ENCODE measurements around the gene ITGA3. TPM values are rescaled to one million over a fixed set of nuclear protein-coding genes. Genes with fewer than 3 reads are reported as not detected.
A peak's percentile ranks its signal among the peaks of the same experiment; 100 is the strongest.

ITGA3 gene
- total RNA-seq, 5 donors from 2014 or later (not counting 1 experiment from before 2014, with no cell fraction given) = 8.5 to 20.0 (median 14.8) TPM

DNA sequence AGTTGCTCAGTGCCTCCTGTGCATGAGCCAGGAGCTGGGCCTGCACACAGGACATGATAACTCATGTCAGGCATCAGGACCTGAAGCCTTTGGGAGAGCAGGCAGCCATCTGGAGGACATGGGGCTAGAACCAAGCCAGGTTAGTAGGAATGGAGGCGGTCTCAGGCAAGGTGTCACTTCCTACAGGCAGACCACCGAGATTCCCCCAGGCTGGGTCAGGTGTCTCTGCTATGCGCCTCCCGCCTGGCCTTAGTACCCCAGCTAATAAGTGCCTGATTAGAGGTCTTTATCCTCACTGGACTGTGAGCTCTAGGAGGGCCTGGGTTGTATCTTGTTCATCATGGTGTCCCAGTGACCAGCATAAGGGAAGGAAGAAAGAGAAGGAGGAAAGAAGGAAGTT is 58.5 kb downstream of the ITGA3 start:
- no peaks in the 10 kb centered on the region for H3K36me3 Mint-ChIP-seq
- H3K4me1 Mint-ChIP-seq = peaks cover 8 to 14% (median 10%) of the 10 kb centered on the region in 3 donors
- H3K4me3 ChIP-seq (ENCODE audit: control insufficient read depth in 1 of 2, extremely low read depth in 1 of 2, low read length in 1 of 2) = no peak overlapping the region
- peaks cover 0 to 12% of the 10 kb centered on the region in 2 experiments for H3K4me1 ChIP-seq (ENCODE audit: control insufficient read depth in 1 of 2, extremely low read depth in 1 of 2, insufficient read depth in 2 of 2, low read length in 2 of 2)
- no peak overlapping the region for H3K27ac Mint-ChIP-seq
- DNase-seq (no peak), ATAC-seq (replicated peaks in 1 of 4) (no peak)
- ChIA-PET POLR2A (interaction anchor here in 1 of 2 donors (0.6 kb wide), 1 partner anchor 11 kb away, joined by 3 read pairs; no protein-coding TSS in a partner anchor), CTCF (interaction anchor here (0.5 to 3.8 kb wide), 5 partner anchors 32 to 450 kb away, joined by 3 to 11 read pairs (median 3); no protein-coding TSS in a partner anchor)
- H3K4me3 Mint-ChIP-seq = no peak overlapping the region
- H3K36me3 ChIP-seq (ENCODE audit: control insufficient read depth in 2 of 2, extremely low read depth in 1 of 2, insufficient read depth in 1 of 2, low read length in 1 of 2) = peaks cover 0 to 6% of the 10 kb centered on the region in 2 donors
- no peaks in the 10 kb centered on the region for H3K9me3 ChIP-seq
- peaks cover 0 to 54% of the 10 kb centered on the region in 2 experiments for H3K27me3 ChIP-seq (replicated peaks in 1 of 2; ENCODE audit: control insufficient read depth in 2 of 2, extremely low read depth in 1 of 2, insufficient read depth in 2 of 2, low read length in 1 of 2)
- no peak overlapping the region for H3K27ac ChIP-seq (ENCODE audit: low read length)
- peaks cover 18 to 37% of the 10 kb centered on the region in 2 donors for H3K27me3 Mint-ChIP-seq
- 64% methylated on average over 2 of the region's 4 CpGs for WGBS (ENCODE audit: insufficient coverage)
- no peaks in the 10 kb centered on the region for H3K9me3 Mint-ChIP-seq

DNA sequence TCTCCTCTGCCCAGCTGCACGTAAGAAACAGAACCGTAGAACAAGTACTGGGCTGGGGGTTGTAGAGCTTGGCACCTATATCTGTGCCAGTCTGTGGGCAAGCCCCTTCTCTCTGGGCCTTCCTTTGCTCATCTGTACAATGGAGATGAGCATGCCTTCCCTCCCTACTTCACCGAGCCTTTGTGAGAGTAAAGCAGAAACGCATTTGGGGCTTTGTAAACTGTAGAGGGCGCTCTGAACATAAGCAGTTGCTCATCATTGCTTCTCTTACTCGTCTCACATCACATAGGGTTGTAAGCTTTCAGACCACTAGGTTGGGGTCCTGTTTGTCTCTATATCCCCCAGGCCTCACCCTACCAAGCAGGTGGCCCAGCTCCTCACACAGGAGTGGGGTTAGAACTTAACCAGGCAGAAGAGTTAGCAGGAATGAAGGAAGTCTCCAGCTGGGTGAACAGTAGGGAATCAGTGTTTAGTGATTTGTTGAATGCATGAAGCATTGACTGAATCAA is 59.0 kb downstream of the ITGA3 start:
- H3K9me3 ChIP-seq = no peaks in the 10 kb centered on the region
- peaks cover 0 to 54% of the 10 kb centered on the region in 2 experiments for H3K27me3 ChIP-seq (replicated peaks in 1 of 2; ENCODE audit: control insufficient read depth in 2 of 2, extremely low read depth in 1 of 2, insufficient read depth in 2 of 2, low read length in 1 of 2)
- H3K4me3 ChIP-seq (ENCODE audit: control insufficient read depth in 1 of 2, extremely low read depth in 1 of 2, low read length in 1 of 2) = no peak overlapping the region
- H3K4me1 ChIP-seq (ENCODE audit: control insufficient read depth in 1 of 2, extremely low read depth in 1 of 2, insufficient read depth in 2 of 2, low read length in 2 of 2) = peaks cover 0 to 12% of the 10 kb centered on the region in 2 experiments
- peak overlapping the region in 1 of 3 donors; percentile 48 for H3K4me3 Mint-ChIP-seq
- DNase-seq (peak in 17 of 35 experiments; percentile 19 to 65 (median 30)), ATAC-seq (replicated peaks in 1 of 4) (peak in 1 of 4 experiments; percentile 36)
- no CpG with 5 or more reads among the region's 6 CpGs for WGBS (ENCODE audit: insufficient coverage)
- H3K9me3 Mint-ChIP-seq = no peaks in the 10 kb centered on the region
- peaks cover 8 to 14% (median 10%) of the 10 kb centered on the region in 3 donors for H3K4me1 Mint-ChIP-seq
- H3K27ac ChIP-seq (ENCODE audit: low read length) = no peak overlapping the region
- POLR2A ChIA-PET = interaction anchor here (0.6 to 0.7 kb wide), 2 partner anchors 10 to 11 kb away, joined by 3 read pairs; no protein-coding TSS in a partner anchor
- no peaks in the 10 kb centered on the region for H3K36me3 Mint-ChIP-seq
- CTCF ChIA-PET = interaction anchor here in 1 of 2 donors (0.5 to 3.8 kb wide), 4 partner anchors 31 to 451 kb away, joined by 3 to 11 read pairs (median 3); no protein-coding TSS in a partner anchor
- H3K27me3 Mint-ChIP-seq = peaks cover 23 to 42% of the 10 kb centered on the region in 2 donors
- no peak overlapping the region for H3K27ac Mint-ChIP-seq
- peaks cover 0 to 1% of the 10 kb centered on the region in 2 donors for H3K36me3 ChIP-seq (ENCODE audit: control insufficient read depth in 2 of 2, extremely low read depth in 1 of 2, insufficient read depth in 1 of 2, low read length in 1 of 2)

DNA sequence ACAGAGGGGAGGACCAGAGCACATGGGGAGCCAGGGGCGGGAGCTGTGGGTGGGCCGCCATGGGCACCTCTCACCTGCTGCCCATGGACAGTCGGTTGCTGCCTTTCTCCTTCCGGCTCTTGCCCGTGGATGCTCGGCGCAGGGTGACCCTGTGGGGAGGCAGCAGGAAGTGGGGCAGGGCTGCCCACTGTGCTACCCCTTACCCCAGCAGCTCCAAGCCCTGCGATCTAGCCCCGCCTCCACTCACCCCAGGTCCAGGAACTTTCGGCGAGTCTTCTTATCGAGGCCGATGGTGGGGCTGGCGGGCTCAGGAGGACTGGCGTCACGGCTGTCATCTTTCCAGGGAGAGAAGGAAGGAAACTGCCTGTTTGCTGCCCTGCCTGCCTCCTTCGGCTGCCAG is 59.8 kb downstream of the ITGA3 start:
- ATAC-seq (replicated peaks in 1 of 4) = no peak
- no peak overlapping the region for H3K27ac Mint-ChIP-seq
- 90% methylated on average over 2 of the region's 17 CpGs for WGBS (ENCODE audit: insufficient coverage)
- Histone ChIP-seq H3K36me3 (ENCODE audit: control insufficient read depth in 2 of 2, extremely low read depth in 1 of 2, insufficient read depth in 1 of 2, low read length in 1 of 2) (no peaks in the 10 kb centered on the region), H3K9me3 (no peaks in the 10 kb centered on the region), H3K27me3 (replicated peaks in 1 of 2; ENCODE audit: control insufficient read depth in 2 of 2, extremely low read depth in 1 of 2, insufficient read depth in 2 of 2, low read length in 1 of 2) (peaks cover 0 to 54% of the 10 kb centered on the region in 2 experiments), H3K4me3 (ENCODE audit: control insufficient read depth in 1 of 2, extremely low read depth in 1 of 2, low read length in 1 of 2) (no peak overlapping the region), H3K4me1 (ENCODE audit: control insufficient read depth in 1 of 2, extremely low read depth in 1 of 2, insufficient read depth in 2 of 2, low read length in 2 of 2) (peaks cover 0 to 12% of the 10 kb centered on the region in 2 experiments), H3K27ac (ENCODE audit: low read length) (no peak overlapping the region)
- peaks cover 25 to 44% of the 10 kb centered on the region in 2 donors for H3K27me3 Mint-ChIP-seq
- H3K9me3 Mint-ChIP-seq = no peaks in the 10 kb centered on the region
- CTCF ChIA-PET = interaction anchor here in 1 of 2 donors (3.8 kb wide), 1 partner anchor 46 kb away, joined by 11 read pairs; no protein-coding TSS in a partner anchor
- POLR2A ChIA-PET = interaction anchor here in 1 of 2 donors (0.7 kb wide), 1 partner anchor 10 kb away, joined by 3 read pairs; no protein-coding TSS in a partner anchor
- no peak for DNase-seq
- H3K36me3 Mint-ChIP-seq = no peaks in the 10 kb centered on the region
- H3K4me1 Mint-ChIP-seq = peaks cover 8 to 14% (median 10%) of the 10 kb centered on the region in 3 donors
- H3K4me3 Mint-ChIP-seq = peak overlapping the region in 1 of 3 donors; percentile 69

DNA sequence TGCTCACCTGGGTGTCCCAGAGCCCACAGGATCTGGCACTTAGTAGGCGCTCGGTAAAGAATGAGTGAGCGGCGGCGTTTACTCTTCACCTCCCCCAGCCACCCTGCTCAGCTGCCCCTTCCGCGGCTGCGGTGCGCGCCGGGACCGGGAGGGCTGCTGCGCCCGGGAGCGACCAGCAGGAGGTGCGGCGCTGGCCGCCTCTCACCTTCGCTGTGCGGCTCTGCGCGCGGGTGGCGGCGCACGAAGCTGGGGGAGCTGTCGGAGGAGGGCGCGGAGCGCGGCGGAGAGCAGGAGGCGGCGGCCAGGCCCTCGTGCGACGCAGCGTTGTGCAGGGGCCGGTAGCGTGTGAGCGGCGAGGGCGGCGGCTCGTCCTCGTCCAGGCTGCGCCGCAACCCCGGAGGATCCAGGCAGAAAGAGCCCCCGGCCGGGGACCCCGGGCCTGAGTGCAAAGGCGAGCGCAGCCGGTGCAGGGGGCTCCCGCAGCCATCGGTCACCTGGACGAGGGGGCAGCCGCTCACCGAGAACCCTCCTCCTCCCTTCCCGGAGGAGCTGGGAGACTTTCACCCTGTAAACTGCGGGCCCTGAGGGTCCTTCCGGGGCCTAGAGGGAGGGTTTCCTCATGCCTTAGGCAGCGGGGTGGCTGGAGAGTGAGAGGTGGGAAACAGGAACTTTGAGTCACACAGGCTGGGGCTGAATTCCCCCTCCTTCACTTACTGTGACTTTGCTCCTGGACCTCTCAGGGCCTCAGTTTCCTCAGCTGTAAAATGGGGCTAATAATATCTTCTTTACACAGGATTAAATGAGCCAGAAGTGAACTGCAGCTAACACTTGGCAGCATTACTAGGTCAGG is 61.5 kb downstream of the ITGA3 start:
- Histone ChIP-seq H3K36me3 (ENCODE audit: control insufficient read depth in 2 of 2, extremely low read depth in 1 of 2, insufficient read depth in 1 of 2, low read length in 1 of 2) (no peaks in the 10 kb centered on the region), H3K4me3 (ENCODE audit: control insufficient read depth in 1 of 2, extremely low read depth in 1 of 2, low read length in 1 of 2) (peak overlapping the region in 1 of 2 donors; percentile 50), H3K27ac (ENCODE audit: low read length) (no peak overlapping the region), H3K4me1 (ENCODE audit: control insufficient read depth in 1 of 2, extremely low read depth in 1 of 2, insufficient read depth in 2 of 2, low read length in 2 of 2) (peaks cover 0 to 12% of the 10 kb centered on the region in 2 experiments), H3K9me3 (no peaks in the 10 kb centered on the region), H3K27me3 (replicated peaks in 1 of 2; ENCODE audit: control insufficient read depth in 2 of 2, extremely low read depth in 1 of 2, insufficient read depth in 2 of 2, low read length in 1 of 2) (peaks cover 0 to 54% of the 10 kb centered on the region in 2 experiments)
- Mint-ChIP-seq H3K36me3 (no peaks in the 10 kb centered on the region), H3K27me3 (peaks cover 39 to 44% of the 10 kb centered on the region in 2 donors), H3K4me1 (peaks cover 8 to 14% (median 10%) of the 10 kb centered on the region in 3 donors), H3K27ac (peak overlapping the region in 1 of 2 donors; percentile 15), H3K9me3 (no peaks in the 10 kb centered on the region), H3K4me3 (peak overlapping the region in 2 of 3 donors; percentile 54 to 69)
- CTCF ChIA-PET = interaction anchor here (0.5 to 3.8 kb wide), 7 partner anchors 13 to 278 kb away, joined by 3 to 14 read pairs (median 4); partner anchors contain the start of genes PDK2 (in 1 of the 2) and SAMD14 (in 1 of the 2)
- peak in 34 of 35 experiments; percentile 29 to 79 (median 51) for DNase-seq
- peak; percentile 91 to 97 (median 95) for ATAC-seq (replicated peaks in 1 of 4)
- POLR2A ChIA-PET = no interaction called here
- WGBS (ENCODE audit: insufficient coverage) = under 1% methylated on average over 48 of the region's 64 CpGs

DNA sequence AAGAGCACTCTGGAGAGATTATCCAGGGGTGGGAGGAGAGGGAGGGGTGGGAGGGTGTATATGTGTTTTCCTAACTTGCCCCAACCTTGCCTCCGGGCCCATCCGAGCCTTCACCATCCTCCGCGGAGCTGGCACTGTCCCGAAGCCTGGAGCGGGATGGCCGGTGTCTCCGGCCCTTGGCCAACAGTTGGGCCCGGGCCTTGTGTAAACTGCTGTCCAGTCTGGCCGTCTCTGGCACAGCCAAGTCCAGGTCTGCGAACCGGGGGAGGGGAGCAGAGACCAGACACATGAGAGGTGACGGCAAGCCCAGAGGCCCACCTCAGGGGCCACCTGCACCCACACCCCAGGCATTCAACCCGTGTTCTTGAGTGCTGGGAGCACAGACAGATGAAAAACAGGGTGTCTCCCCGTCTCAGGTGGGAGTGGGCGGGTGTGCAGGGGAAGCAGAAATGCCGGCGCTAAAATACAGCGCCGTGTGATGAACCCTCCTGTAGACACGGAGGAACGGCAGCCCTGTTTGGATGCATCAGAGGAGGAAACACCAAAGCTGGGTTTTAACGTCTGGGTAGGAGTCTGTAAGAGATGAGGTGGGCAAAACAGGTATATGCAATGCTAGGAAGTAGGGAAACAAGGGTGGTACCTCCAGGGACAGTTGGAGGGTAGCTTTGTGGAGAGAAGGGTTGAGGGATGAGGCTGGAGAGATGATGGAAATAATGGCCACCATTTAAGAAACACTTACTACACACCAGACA is 62.3 kb downstream of the ITGA3 start:
- H3K36me3 Mint-ChIP-seq = no peaks in the 10 kb centered on the region
- Histone ChIP-seq H3K27me3 (replicated peaks in 1 of 2; ENCODE audit: control insufficient read depth in 2 of 2, extremely low read depth in 1 of 2, insufficient read depth in 2 of 2, low read length in 1 of 2) (peaks cover 0 to 55% of the 10 kb centered on the region in 2 experiments), H3K9me3 (no peaks in the 10 kb centered on the region), H3K4me3 (ENCODE audit: control insufficient read depth in 1 of 2, extremely low read depth in 1 of 2, low read length in 1 of 2) (no peak overlapping the region), H3K36me3 (ENCODE audit: control insufficient read depth in 2 of 2, extremely low read depth in 1 of 2, insufficient read depth in 1 of 2, low read length in 1 of 2) (no peaks in the 10 kb centered on the region), H3K4me1 (ENCODE audit: control insufficient read depth in 1 of 2, extremely low read depth in 1 of 2, insufficient read depth in 2 of 2, low read length in 2 of 2) (peaks cover 0 to 12% of the 10 kb centered on the region in 2 experiments), H3K27ac (ENCODE audit: low read length) (no peak overlapping the region)
- ATAC-seq (replicated peaks in 1 of 4) (no peak), DNase-seq (no peak)
- peak overlapping the region in 1 of 3 donors; percentile 69 for H3K4me3 Mint-ChIP-seq
- H3K4me1 Mint-ChIP-seq = peaks cover 8 to 14% (median 10%) of the 10 kb centered on the region in 3 donors
- no peaks in the 10 kb centered on the region for H3K9me3 Mint-ChIP-seq
- CTCF ChIA-PET = interaction anchor here in 1 of 2 donors (0.9 to 1.0 kb wide), 2 partner anchors 12 to 34 kb away, joined by 4 read pairs; partner anchors contain the start of gene SAMD14
- H3K27ac Mint-ChIP-seq = no peak overlapping the region
- H3K27me3 Mint-ChIP-seq = peaks cover 42 to 44% of the 10 kb centered on the region in 2 donors
- 97% methylated on average over 18 of the region's 23 CpGs for WGBS (ENCODE audit: insufficient coverage)
- POLR2A ChIA-PET = no interaction called here

All from T-cell (primary cell).